MM.1S (cell line): ENCODE results near the gene ARVCF.

Experiments
- DNase-seq: peaks from one replicate; pipeline ENCODE4 v3.0.0-alpha.2; 2015
- H2AFZ ChIP-seq: fragments of 300-600 bp; sonication (generic); 2 replicates; pipeline ENCODE4 v1.6.0; 2016; ENCODE audit warnings: antibody characterized with exemption, low read length
- H3F3A ChIP-seq: fragments of 300-600 bp; sonication (generic); 2 replicates; pipeline ENCODE4 v1.6.1; 2016; ENCODE audit warnings: mild to moderate bottlenecking, antibody characterized with exemption, low read length, moderate library complexity, mixed read lengths; ENCODE audit not compliant: insufficient read depth
- H3K27ac ChIP-seq: fragments of 300-600 bp; sonication (generic); 2 replicates; pipeline ENCODE4 v1.5.1; 2016; ENCODE audit warnings: mild to moderate bottlenecking, low read length
- H3K27me3 ChIP-seq: fragments of 300-600 bp; sonication (generic); replicated peaks from 2 replicates; pipeline ENCODE4 v1.6.0; 2016; ENCODE audit warnings: low read length; ENCODE audit not compliant: insufficient read depth
- H3K36me3 ChIP-seq: fragments of 300-600 bp; sonication (generic); replicated peaks from 2 replicates; pipeline ENCODE4 v1.6.1; 2016; ENCODE audit warnings: mild to moderate bottlenecking, low read length, mixed read lengths; ENCODE audit not compliant: insufficient read depth
- H3K4me1 ChIP-seq: fragments of 300-600 bp; sonication (generic); 2 replicates; pipeline ENCODE4 v1.6.1; 2016; ENCODE audit warnings: low read length, mixed read lengths
- H3K4me2 ChIP-seq: fragments of 300-600 bp; sonication (generic); 2 replicates; pipeline ENCODE4 v1.6.0; 2016; ENCODE audit warnings: low read depth, low read length
- H3K4me3 ChIP-seq: fragments of 300-600 bp; sonication (generic); 2 replicates; pipeline ENCODE4 v1.5.1; 2016; ENCODE audit warnings: low read length, mixed read lengths
- H3K79me2 ChIP-seq: fragments of 300-600 bp; sonication (generic); 2 replicates; pipeline ENCODE4 v1.6.1; 2016; ENCODE audit warnings: mixed run types, low read length, mixed read lengths
- H3K9ac ChIP-seq: fragments of 300-600 bp; sonication (generic); 2 replicates; pipeline ENCODE4 v1.6.1; 2016; ENCODE audit warnings: low read length, mixed read lengths
- H3K9me2 ChIP-seq: fragments of 300-600 bp; sonication (generic); replicated peaks from 2 replicates; pipeline ENCODE4 v1.6.1; 2016; ENCODE audit warnings: mild to moderate bottlenecking, low read length, mixed read lengths; ENCODE audit not compliant: insufficient read depth
- H3K9me3 ChIP-seq: fragments of 300-600 bp; sonication (generic); replicated peaks from 2 replicates; pipeline ENCODE4 v1.6.1; 2016; ENCODE audit warnings: mild to moderate bottlenecking, low read length, mixed read lengths; ENCODE audit not compliant: insufficient read depth
- H4K20me1 ChIP-seq: fragments of 300-600 bp; sonication (generic); 2 replicates; pipeline ENCODE4 v1.6.1; 2016; ENCODE audit warnings: mild to moderate bottlenecking, low read length, moderate library complexity, mixed read lengths; ENCODE audit not compliant: insufficient read depth
- CTCF ChIP-seq: fragments of 300-600 bp; sonication (generic); IDR thresholded peaks from 2 replicates; pipeline ENCODE4 v1.5.1; 2016; ENCODE audit warnings: antibody characterized with exemption, low read length, mixed read lengths
- EZH2 ChIP-seq: fragments of 300-600 bp; sonication (generic); optimal IDR thresholded peaks from 2 replicates; pipeline ENCODE3; 2017; ENCODE audit warnings: low read depth, mild to moderate bottlenecking, antibody characterized with exemption, low read length, mixed read lengths
- EZH2phosphoT487 ChIP-seq: fragments of 300-600 bp; sonication (generic); IDR thresholded peaks from 2 replicates; pipeline ENCODE4 v1.6.1; 2018; ENCODE audit warnings: antibody characterized with exemption, low read length

The ARVCF gene

GRCh38 chr22:20062043-20062765 is 45.6 kb upstream of the ARVCF start:
- DNase-seq = no peak
- Histone ChIP-seq H3K9ac (no peak overlapping the region), H3K27ac (no peak overlapping the region), H2AFZ (no peak overlapping the region), H3K79me2 (no peaks in the 10 kb centered on the region), H3K4me1 (no peaks in the 10 kb centered on the region), H3K9me2 (no peaks in the 10 kb centered on the region), H3F3A (no peaks in the 10 kb centered on the region), H3K4me3 (no peak overlapping the region), H3K36me3 (no peaks in the 10 kb centered on the region), H3K9me3 (no peaks in the 10 kb centered on the region), H3K4me2 (no peak overlapping the region), H4K20me1 (no peaks in the 10 kb centered on the region), H3K27me3 (no peaks in the 10 kb centered on the region)
- TF ChIP-seq EZH2 (no peak), CTCF (no peak), EZH2phosphoT487 (no peak)

GRCh38 chr22:20061481-20061861 is 44.8 kb upstream of the ARVCF start:
- H3K27ac ChIP-seq = no peak overlapping the region

GRCh38 chr22:20060700-20061480 is 44.3 kb upstream of the ARVCF start:
- no peak overlapping the region for H3K9ac ChIP-seq
- TF ChIP-seq EZH2phosphoT487 (no peak), CTCF (peak; percentile 10; the same call in 1 of the 2 replicates)
- H3K4me1 ChIP-seq = no peaks in the 10 kb centered on the region
- H3K9me2 ChIP-seq = no peaks in the 10 kb centered on the region
- no peaks in the 10 kb centered on the region for H3F3A ChIP-seq
- H4K20me1 ChIP-seq = no peaks in the 10 kb centered on the region
- no peak overlapping the region for H3K4me3 ChIP-seq
- H3K79me2 ChIP-seq = no peaks in the 10 kb centered on the region
- no peaks in the 10 kb centered on the region for H3K27me3 ChIP-seq
- H2AFZ ChIP-seq = no peak overlapping the region
- H3K27ac ChIP-seq = no peak overlapping the region
- no peak for DNase-seq
- no peaks in the 10 kb centered on the region for H3K9me3 ChIP-seq
- H3K36me3 ChIP-seq = no peaks in the 10 kb centered on the region
- no peak overlapping the region for H3K4me2 ChIP-seq

More at GRCh38 chr22:20061481-20061861, 44.8 kb upstream of the ARVCF start:
- H3K4me1 ChIP-seq = no peaks in the 10 kb centered on the region
- no peaks in the 10 kb centered on the region for H4K20me1 ChIP-seq
- H3K79me2 ChIP-seq = no peaks in the 10 kb centered on the region
- H3K36me3 ChIP-seq = no peaks in the 10 kb centered on the region
- H3K9ac ChIP-seq = no peak overlapping the region
- no peaks in the 10 kb centered on the region for H3F3A ChIP-seq
- H3K27me3 ChIP-seq = no peaks in the 10 kb centered on the region
- no peak for DNase-seq
- H2AFZ ChIP-seq = no peak overlapping the region
- H3K4me2 ChIP-seq = no peak overlapping the region
- no peak overlapping the region for H3K4me3 ChIP-seq
- H3K9me3 ChIP-seq = no peaks in the 10 kb centered on the region
- TF ChIP-seq EZH2 (no peak), EZH2phosphoT487 (no peak), CTCF (no peak)
- H3K9me2 ChIP-seq = no peaks in the 10 kb centered on the region
